Vagina (tissue), 2 donors: ENCODE measurements around the gene IFT27.

Source experiments
- CTCF ChIP-seq, 3 experiments: fragments of 450-650 bp in 2 of 3; fragments of 200-600 bp in 1 of 3; sonication (generic) in 1 of 3; IDR thresholded peaks; one replicate each; pipeline ENCODE4 v1.5.1; 2017 to 2019; ENCODE audit warnings: antibody characterized with exemption in 3 of 3, mild to moderate bottlenecking in 2 of 3, moderate library complexity in 2 of 3
- POLR2A ChIP-seq, 2 donors: fragments of 450-650 bp; IDR thresholded peaks; one replicate each; pipeline ENCODE4 v1.6.1; 2017; ENCODE audit warnings: antibody characterized with exemption in 2 of 2, mild to moderate bottlenecking in 2 of 2, moderate library complexity in 2 of 2
- POLR2AphosphoS5 ChIP-seq, 2 donors: sonication (generic); formaldehyde crosslinking; IDR thresholded peaks; one replicate each; pipeline ENCODE4 v1.9.0; 2017; ENCODE audit warnings: antibody characterized with exemption in 2 of 2, mild to moderate bottlenecking in 2 of 2, low read depth in 1 of 2; ENCODE audit not compliant: insufficient read depth in 1 of 2

- TF ChIP-seq CTCF (IDR thresholded peaks at IDR 0.05) (no peak), POLR2AphosphoS5 (IDR thresholded peaks at IDR 0.05; ENCODE audit: insufficient read depth in 1 of 2, low read depth in 1 of 2) (no peak), POLR2A (IDR thresholded peaks at IDR 0.05) (no peak)
Observed at GRCh38 chr22:36758792-36759271, 17.1 kb downstream of the IFT27 start.
